ENCODE data around the gene RCAN1. TPM values are rescaled to one million over a fixed set of nuclear protein-coding genes. Genes with fewer than 3 reads are reported as not detected.

The RCAN1 gene
- total and polyA plus RNA-seq, 2 of the 4 experiments (the other 2 are of a cell fraction): 53.5 to 175 TPM

GRCh38 chr21:34636961-34637360, 22.0 kb upstream of the RCAN1 start:
- no peak overlapping the region for H4K5ac ChIP-seq (ENCODE audit: low read depth, low read length)
- H2AK5ac ChIP-seq (ENCODE audit: low read depth, low read length): no peak overlapping the region
- CTCF ChIA-PET: no interaction called here
- POLR2A ChIA-PET (ENCODE audit: unreplicated experiment): no interaction called here
- H3K23ac ChIP-seq (ENCODE audit: low read depth, low read length): no peak overlapping the region
- TF ChIP-seq RFX5 (IDR thresholded peaks at IDR 0.05; ENCODE audit: low read depth, low read length): no peak
- peaks cover 44% of the 10 kb centered on the region for H3K27me3 ChIP-seq (ENCODE audit: control insufficient read depth, insufficient read depth, low read length)
- peaks cover 3% of the 10 kb centered on the region; the same call in 1 of the 2 replicates for H3K4me1 ChIP-seq (ENCODE audit: control insufficient read depth, insufficient read depth, low read length)
- H3K4ac ChIP-seq (ENCODE audit: low read depth, low read length): no peak overlapping the region
- no peak overlapping the region for H2AK9ac ChIP-seq (replicated peaks; ENCODE audit: low read depth, low read length, poor library complexity)
- H3K56ac ChIP-seq (ENCODE audit: extremely low read depth, insufficient read depth, low read length): no peak overlapping the region
- no peak overlapping the region for H2BK5ac ChIP-seq (ENCODE audit: low read depth, low read length, poor library complexity, severe bottlenecking)
- H4K20me1 ChIP-seq (ENCODE audit: insufficient read depth, low read length): no peaks in the 10 kb centered on the region
- no peaks in the 10 kb centered on the region for H3K79me1 ChIP-seq (ENCODE audit: low read depth in 1 of 2, low read length in 2 of 2)
- dilution Hi-C loops (cut with HindIII; ENCODE audit: low sequenced_read_pairs, unreplicated experiment) (no loop called here), intact Hi-C loops (cut with micrococcal nuclease) (no loop called here), in situ Hi-C loops (cut with MboI; ENCODE audit: low sequenced_read_pairs) (no loop called here)
- H3K18ac ChIP-seq (ENCODE audit: low read depth, low read length): no peak overlapping the region
- 73% methylated on average over 2 of the region's 3 CpGs; no CpG with 5 or more reads in 1 of the 2 experiments for WGBS, 2 experiments (ENCODE audit: extremely low coverage in 2 of 2, insufficient read length in 1 of 2)
- H3K9ac ChIP-seq (ENCODE audit: low read depth, low read length): no peak overlapping the region
- ATAC-seq (ENCODE audit: low read depth) (no peak), DNase-seq (no peak)
- H2AFZ ChIP-seq (replicated peaks; ENCODE audit: low read length, poor library complexity): no peak overlapping the region
- BruUV-seq (replicated peaks): no TSS peak
- H3K9me3 ChIP-seq (ENCODE audit: control insufficient read depth, insufficient read depth, low read length): 0 out of 2 replicates have a peak, but pooled peaks cover 2% of the 10 kb centered on the region
- no peaks in the 10 kb centered on the region for H3K36me3 ChIP-seq (ENCODE audit: control insufficient read depth, insufficient read depth, low read length)
- no peak overlapping the region for H2BK15ac ChIP-seq (ENCODE audit: low read depth, low read length)
- H3K9me1 ChIP-seq (ENCODE audit: insufficient read depth, low read length): peaks cover 5% of the 10 kb centered on the region
- H3K4me2 ChIP-seq (ENCODE audit: low read depth, low read length): no peak overlapping the region
- no peak overlapping the region for H3K14ac ChIP-seq (replicated peaks; ENCODE audit: low read depth, low read length)
- H4K91ac ChIP-seq (ENCODE audit: insufficient read depth, low read depth, low read length): no peak overlapping the region
- H4K8ac ChIP-seq (ENCODE audit: low read depth in 2 of 2, low read length in 2 of 2): no peak overlapping the region
- no peak overlapping the region for H3K27ac ChIP-seq (ENCODE audit: insufficient read depth, low read length)
- H2BK20ac ChIP-seq (ENCODE audit: low read depth, low read length): no peak overlapping the region
- no peak overlapping the region for H2BK120ac ChIP-seq (ENCODE audit: low read depth, low read length)
- H3K4me3 ChIP-seq (ENCODE audit: insufficient read depth, low read depth, low read length): no peak overlapping the region

All from IMR-90 (cell line).